SK-N-SH (cell line): Measurements from ENCODE around the gene OSBPL10.

Experiments used
- CTCF ChIP-seq: fragments of 200-600 bp; sonication (generic); IDR thresholded peaks from 2 replicates; pipeline ENCODE4 v1.6.1; 2017; ENCODE audit warnings: antibody characterized with exemption, mild to moderate bottlenecking, moderate library complexity
- EP300 ChIP-seq, 2 experiments: IDR thresholded peaks; 2 replicates each; pipeline versions ENCODE4 v1.4.0 to v1.6.1; 2012; ENCODE audit warnings: borderline replicate concordance in 1 of 2, low read depth in 1 of 2, low read length in 1 of 2
- GATA2 ChIP-seq: sonication (generic); formaldehyde crosslinking; IDR thresholded peaks from 2 replicates; pipeline ENCODE4 v1.5.0; 2020; ENCODE audit warnings: mild to moderate bottlenecking, missing genetic modification reagents
- MAX ChIP-seq: IDR thresholded peaks from 2 replicates; pipeline ENCODE4 v1.4.0; 2012; ENCODE audit warnings: low read depth
- NRF1 ChIP-seq: IDR thresholded peaks from 2 replicates; pipeline ENCODE4 v1.6.1; 2012; ENCODE audit warnings: low read depth, mild to moderate bottlenecking, low read length
- RAD21 ChIP-seq: IDR thresholded peaks from 2 replicates; pipeline ENCODE4 v1.6.1; 2012; ENCODE audit warnings: mild to moderate bottlenecking, low read length
- SIN3A ChIP-seq: IDR thresholded peaks from 2 replicates; pipeline ENCODE4 v1.6.1; 2012; ENCODE audit warnings: low read depth, mild to moderate bottlenecking, low read length, moderate library complexity, borderline replicate concordance

DNA sequence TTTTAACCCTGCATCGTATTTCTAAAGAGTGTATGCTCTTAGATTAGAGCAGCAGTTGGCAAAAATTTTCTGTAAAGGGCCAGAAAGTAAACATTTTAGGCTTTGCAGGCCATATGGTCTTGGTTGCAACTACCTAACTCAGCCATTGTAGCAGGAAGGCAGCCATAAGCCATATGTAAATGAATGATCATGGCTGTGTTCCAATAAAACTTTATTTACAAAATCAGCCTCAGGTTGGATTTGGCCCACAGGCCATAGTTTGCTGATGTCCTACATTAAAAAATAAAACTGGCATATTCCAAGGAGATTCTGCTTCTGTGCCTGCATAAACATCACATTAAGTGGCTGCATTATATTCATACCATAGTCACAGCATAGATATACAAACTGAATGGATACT is 313.5 kb downstream of the OSBPL10 start:
- TF ChIP-seq GATA2 (CRISPR knock-in tag) (no peak), CTCF (no peak), NRF1 (no peak), MAX (no peak), EP300 (IDR thresholded peaks at IDR 0.05; ENCODE audit: borderline replicate concordance in 1 of 2, low read depth in 1 of 2, low read length in 1 of 2) (no peak), SIN3A (no peak), RAD21 (no peak)
